Measurements from ENCODE around the gene PLEKHM3.

Gene PLEKHM3

GRCh38 chr2:207935991-207936370 is 89.3 kb downstream of the PLEKHM3 start:
- no peaks in the 10 kb centered on the region for H3K36me3 ChIP-seq (replicated peaks)
- DNase-seq, result no peak
- in situ Hi-C loops (cut with HindIII; ENCODE audit: low pct_ligation_motif_present, low sequenced_read_pairs), result no loop called here
- no peak for TF ChIP-seq CTCF (IDR thresholded peaks at IDR 0.05; ENCODE audit: low read depth, low read length, missing control alignments)
- H3K27ac ChIP-seq, result no peak overlapping the region
- H3K4me3 ChIP-seq (ENCODE audit: low read depth, low read length), result no peak overlapping the region
- no peaks in the 10 kb centered on the region for H3K27me3 ChIP-seq (replicated peaks)

GRCh38 chr2:207935121-207935990 is 90.0 kb downstream of the PLEKHM3 start:
- no peak for DNase-seq
- H3K4me3 ChIP-seq (ENCODE audit: low read depth, low read length), result no peak overlapping the region
- in situ Hi-C loops (cut with HindIII; ENCODE audit: low pct_ligation_motif_present, low sequenced_read_pairs), result no loop called here
- TF ChIP-seq CTCF (IDR thresholded peaks at IDR 0.05; ENCODE audit: low read depth, low read length, missing control alignments), result no peak
- no peak overlapping the region for H3K27ac ChIP-seq
- no peaks in the 10 kb centered on the region for H3K27me3 ChIP-seq (replicated peaks)
- H3K36me3 ChIP-seq (replicated peaks), result no peaks in the 10 kb centered on the region

GRCh38 chr2:207934720-207935119 is 90.6 kb downstream of the PLEKHM3 start:
- in situ Hi-C loops (cut with HindIII; ENCODE audit: low pct_ligation_motif_present, low sequenced_read_pairs), result no loop called here
- H3K27ac ChIP-seq, result no peak overlapping the region
- DNase-seq, result no peak
- H3K4me3 ChIP-seq (ENCODE audit: low read depth, low read length), result no peak overlapping the region
- H3K27me3 ChIP-seq (replicated peaks), result no peaks in the 10 kb centered on the region
- H3K36me3 ChIP-seq (replicated peaks), result no peaks in the 10 kb centered on the region
- TF ChIP-seq CTCF (IDR thresholded peaks at IDR 0.05; ENCODE audit: low read depth, low read length, missing control alignments), result no peak

DNA sequence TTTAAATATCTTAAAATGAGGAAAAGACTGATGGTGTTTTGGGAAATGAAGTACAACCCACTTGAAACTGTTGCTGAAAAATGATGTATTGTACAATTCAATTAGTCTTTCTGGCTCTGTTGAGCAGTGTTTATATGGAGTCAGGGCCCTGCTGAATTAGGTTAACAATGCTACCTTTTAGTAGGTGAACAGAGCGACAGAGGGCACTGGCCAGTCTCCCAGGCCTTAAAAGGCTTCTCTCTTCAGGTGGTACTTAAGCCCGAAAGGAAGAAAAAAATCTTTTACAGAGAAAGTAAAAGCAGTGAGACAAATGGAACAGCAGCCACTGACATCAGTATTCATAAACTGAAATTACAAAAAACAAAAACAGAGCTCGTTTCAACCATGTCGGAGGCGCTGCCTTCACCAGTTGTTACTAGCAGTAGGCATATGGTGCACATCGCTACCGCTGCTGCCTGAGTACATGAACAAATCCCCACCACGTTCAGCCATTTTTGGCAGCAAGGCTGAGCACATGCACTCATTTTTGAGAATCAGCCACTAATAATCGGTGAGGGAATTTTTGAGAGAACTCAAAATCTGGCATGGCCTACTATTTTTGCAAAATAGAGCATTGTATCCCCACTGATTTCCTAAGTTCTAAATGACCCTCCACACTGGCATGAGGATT is 91.8 kb downstream of the PLEKHM3 start:
- H3K27ac ChIP-seq, result no peak overlapping the region
- in situ Hi-C loops (cut with HindIII; ENCODE audit: low pct_ligation_motif_present, low sequenced_read_pairs), result no loop called here
- no peak for TF ChIP-seq CTCF (IDR thresholded peaks at IDR 0.05; ENCODE audit: low read depth, low read length, missing control alignments)
- H3K4me3 ChIP-seq (ENCODE audit: low read depth, low read length), result no peak overlapping the region
- no peaks in the 10 kb centered on the region for H3K36me3 ChIP-seq (replicated peaks)
- no peak for DNase-seq
- no peaks in the 10 kb centered on the region for H3K27me3 ChIP-seq (replicated peaks)

GRCh38 chr2:207932106-207932505 is 93.2 kb downstream of the PLEKHM3 start:
- in situ Hi-C loops (cut with HindIII; ENCODE audit: low pct_ligation_motif_present, low sequenced_read_pairs), result no loop called here

More at GRCh38 chr2:207932106-207932505, 93.2 kb downstream of the PLEKHM3 start:
- TF ChIP-seq CTCF (IDR thresholded peaks at IDR 0.05; ENCODE audit: low read depth, low read length, missing control alignments), result no peak
- Histone ChIP-seq H3K27me3 (replicated peaks) (no peaks in the 10 kb centered on the region), H3K27ac (no peak overlapping the region), H3K4me3 (ENCODE audit: low read depth, low read length) (no peak overlapping the region), H3K36me3 (replicated peaks) (no peaks in the 10 kb centered on the region)
- DNase-seq, result no peak

Measured in brain microvascular endothelial cell (primary cell).